ENCODE measurements around the gene PEX7.

The PEX7 gene, protein sequence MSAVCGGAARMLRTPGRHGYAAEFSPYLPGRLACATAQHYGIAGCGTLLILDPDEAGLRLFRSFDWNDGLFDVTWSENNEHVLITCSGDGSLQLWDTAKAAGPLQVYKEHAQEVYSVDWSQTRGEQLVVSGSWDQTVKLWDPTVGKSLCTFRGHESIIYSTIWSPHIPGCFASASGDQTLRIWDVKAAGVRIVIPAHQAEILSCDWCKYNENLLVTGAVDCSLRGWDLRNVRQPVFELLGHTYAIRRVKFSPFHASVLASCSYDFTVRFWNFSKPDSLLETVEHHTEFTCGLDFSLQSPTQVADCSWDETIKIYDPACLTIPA

DNA sequence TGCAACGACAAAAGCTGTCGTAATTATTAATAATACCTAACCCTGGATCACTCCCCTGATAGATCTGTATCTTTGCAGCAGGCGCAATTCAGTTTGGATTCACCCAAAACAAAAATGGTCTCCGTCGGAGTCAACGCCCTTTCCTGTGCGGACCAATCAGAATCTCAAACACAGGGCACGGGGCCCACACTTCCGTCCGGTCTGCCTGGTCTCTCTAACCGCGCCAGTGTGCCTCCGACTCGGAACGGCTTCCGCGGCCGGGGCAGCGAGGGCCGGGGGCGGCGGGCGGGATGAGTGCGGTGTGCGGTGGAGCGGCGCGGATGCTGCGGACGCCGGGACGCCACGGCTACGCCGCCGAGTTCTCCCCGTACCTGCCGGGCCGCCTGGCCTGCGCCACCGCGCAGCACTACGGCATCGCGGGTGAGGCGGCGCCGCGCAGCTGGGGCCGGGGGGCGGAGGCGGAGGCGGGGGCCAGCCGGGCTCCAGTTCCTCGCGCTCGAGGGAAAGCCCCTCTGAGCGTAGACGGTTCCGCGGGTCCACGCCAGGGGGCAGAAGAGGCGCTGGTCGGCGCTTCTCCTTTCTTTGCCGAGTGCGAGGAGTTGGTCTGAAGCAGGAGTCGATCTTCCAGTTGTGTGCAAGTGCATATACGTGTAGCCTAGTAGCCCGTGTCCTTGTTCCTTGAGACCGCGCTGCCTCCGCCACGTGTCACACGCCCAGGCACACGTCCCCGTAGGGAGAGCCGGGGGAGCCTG lies at the start of gene PEX7:
PEX7 (plus strand) TSS at position 217 of the 752 bp plus-strand sequence; CDS start at position 291, 74 bp downstream.
- intact Hi-C loops (cut with DNase I): no loop called here
- peak; percentile 86 to 97 (median 94) for DNase-seq

DNA sequence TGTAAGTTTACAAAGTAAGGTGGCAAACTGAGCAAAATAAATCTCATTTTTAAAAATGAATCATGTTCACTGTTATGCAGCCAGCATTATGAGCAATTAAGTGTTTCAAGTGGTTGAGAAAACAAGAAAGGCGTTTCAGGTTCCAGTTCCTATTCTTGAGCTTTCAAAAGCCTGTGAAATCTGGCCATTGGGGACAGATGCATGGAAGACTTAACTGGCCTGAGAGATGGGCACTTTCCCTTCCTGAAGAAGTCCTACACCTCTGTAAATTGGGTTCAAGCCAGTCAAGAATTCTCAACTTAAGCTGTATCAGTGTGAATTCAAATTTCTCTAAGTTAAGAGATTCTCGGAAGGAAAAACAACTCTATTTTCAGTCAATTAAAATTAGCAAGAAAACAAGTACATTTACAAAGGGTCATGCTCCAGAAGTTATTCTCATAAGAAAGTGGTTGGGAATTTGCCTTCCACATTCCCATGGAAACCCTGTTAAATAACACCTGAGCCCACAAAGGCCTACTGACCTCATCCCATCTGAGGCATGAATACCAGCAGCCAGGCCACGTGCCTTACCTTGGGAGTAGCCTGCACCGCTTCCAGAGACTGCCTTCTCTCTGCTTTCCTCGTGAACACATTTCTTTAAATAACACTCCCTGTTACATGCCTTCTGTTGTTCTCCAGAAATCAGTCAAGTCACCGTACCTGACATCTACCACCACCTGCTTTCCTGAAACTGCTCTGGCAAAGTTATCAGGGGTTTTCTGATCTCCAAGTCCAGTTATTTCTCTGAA lies 49.5 kb upstream of the PEX7 start:
- DNase-seq: peak in 4 of 42 donors; percentile 17 to 48 (median 44)
- intact Hi-C loops (cut with DNase I): no loop called here

DNA sequence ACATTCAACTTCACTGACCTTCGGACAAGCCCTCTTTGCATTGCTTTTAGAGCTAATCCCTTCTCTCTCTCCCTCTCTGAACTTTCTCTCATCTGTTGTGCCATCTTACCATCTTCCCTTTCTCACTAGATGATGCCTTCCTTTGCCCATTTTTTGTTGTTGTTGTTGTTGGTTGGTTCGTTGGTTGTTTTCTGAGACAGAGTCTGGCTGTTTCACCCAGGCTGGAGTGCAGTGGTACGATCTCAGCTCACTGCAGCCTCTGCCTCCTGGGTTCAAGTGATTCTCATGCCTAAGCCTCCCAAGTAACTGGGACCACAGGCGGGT lies 49.0 kb upstream of the PEX7 start:
- intact Hi-C loops (cut with DNase I): no loop called here
- DNase-seq: no peak

DNA sequence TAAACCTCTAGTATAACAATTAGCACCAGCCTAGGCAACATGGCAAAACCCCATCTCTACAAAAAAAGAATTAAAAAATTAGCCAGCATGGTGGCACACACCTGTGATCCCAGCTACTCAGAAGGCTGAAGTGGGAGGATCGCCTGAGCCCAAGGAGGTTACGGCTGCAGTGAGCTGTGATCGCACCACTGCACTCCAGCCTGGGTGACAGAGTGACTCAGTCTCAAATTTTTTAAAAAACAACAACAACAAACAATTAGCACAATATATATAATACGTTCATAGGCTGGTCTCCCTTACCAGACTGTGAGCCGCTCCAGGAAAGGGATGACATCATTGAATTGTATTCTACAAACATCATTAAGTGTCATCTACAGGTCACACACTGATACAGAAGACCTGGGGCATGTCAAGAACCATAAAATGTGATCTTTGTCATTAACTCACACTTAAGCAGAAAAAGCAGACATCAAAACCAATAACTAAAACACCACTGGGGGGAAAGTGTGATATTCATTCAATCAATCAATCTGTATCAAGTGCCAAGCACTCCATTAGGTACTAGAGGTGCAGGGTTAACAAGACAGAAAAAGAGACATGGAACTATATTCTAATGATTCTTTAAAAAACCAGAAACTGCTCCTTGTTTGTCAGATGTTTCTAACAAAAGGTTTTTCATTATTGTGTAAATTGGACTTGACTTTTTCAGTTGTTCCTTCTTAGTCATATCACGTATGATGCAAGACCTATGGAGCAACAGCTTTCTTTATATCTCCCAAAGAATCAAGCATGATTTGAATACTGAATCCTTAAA lies 48.0 kb upstream of the PEX7 start:
- DNase-seq: no peak
- intact Hi-C loops (cut with DNase I): no loop called here

DNA sequence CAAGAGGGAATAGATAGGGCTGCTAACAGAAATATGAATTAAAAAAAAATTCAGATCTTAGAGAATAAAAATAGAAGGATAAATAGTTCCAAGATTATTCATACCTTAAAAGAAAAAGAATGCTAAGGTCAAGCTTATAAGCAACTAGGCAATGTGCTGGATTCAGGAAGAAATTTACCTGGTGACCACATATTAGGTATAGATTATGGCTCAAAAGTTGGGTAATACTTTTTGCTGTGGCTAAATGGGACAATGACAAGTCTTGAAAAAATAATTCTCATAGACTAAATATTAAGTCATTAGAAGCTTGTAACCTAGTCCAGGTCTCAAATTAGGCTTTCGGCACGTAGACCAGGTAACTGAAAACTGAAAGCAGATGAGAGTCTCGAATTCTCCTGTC lies 47.3 kb upstream of the PEX7 start:
- intact Hi-C loops (cut with DNase I): no loop called here

DNA sequence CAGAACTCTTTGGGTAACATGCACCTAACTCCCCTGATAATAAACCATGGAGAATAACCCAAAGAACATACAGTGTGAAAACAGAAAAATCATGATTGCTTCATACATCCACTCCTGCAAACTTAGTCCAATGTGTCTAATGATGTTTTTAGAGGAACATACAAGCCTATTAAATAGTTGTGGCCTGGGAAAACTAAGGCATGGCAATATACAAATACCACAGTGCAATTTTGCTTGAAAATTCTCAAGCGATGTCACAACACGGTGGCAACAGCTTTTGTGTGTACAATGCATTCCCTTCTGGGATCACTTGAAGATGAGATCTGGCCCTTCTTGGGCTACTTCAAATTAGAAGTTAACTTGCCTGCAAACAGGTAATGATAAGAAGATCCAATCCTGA lies 46.8 kb upstream of the PEX7 start:
- intact Hi-C loops (cut with DNase I): no loop called here
- no peak for DNase-seq

More for the DNA sequence above, 47.3 kb upstream of the PEX7 start:
- DNase-seq: no peak

DNA sequence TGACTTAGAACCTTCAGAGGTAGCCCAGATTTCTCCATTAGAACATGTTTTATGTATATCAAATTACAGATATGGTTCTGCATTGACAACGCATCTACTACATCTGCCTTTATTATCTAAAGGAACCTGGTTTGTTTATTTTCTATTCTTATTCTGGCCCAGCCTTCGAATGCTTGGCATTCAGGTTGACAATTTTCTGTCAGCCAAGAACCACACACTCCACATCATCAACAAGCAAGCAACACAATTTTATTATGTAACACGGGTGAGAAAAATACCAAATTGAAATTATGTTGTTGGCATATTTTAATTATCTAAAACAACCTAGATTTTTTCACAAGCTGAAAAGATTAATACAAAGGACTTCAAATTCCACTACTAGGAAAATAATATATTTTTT lies 44.7 kb upstream of the PEX7 start:
- intact Hi-C loops (cut with DNase I): no loop called here
- no peak for DNase-seq

DNA sequence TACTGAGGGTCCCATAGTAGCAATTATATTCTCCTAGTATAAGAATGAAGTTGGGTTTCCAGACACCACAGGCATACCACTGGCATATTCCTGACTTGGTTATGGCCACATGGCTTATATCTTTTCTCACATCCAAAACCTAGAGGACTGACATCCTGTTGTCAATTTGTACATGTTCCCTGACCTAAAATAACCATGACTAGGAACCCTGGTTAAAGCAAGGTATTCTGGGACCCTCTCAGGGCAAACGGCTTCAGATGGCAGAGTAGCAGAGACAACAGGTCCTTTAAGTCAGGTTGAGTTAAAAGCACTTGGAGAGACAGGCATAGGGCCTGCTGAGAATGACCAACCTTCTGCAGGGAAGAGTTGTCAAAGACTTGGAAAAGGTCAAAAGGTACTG lies 42.7 kb upstream of the PEX7 start:
- intact Hi-C loops (cut with DNase I): no loop called here
- no peak for DNase-seq

DNA sequence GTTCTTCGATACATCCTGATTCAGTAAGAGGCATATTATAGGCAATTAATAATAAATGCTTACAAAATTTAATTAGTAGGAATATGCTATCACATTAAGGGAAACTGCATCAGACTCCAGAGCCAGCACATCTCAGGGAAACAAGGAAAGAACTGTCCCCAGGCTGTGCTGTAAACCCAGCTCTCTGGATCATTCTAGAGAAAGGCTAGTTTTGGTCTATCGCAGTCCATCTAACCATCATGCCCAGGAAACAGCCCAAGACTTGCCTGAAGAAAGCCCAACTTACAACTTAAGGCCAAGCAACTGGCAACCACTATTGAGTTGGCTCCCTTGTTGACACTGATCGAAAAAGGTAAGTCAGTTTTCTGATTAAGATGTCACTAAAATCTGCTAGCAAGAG lies 41.4 kb upstream of the PEX7 start:
- DNase-seq: no peak
- intact Hi-C loops (cut with DNase I): no loop called here

DNA sequence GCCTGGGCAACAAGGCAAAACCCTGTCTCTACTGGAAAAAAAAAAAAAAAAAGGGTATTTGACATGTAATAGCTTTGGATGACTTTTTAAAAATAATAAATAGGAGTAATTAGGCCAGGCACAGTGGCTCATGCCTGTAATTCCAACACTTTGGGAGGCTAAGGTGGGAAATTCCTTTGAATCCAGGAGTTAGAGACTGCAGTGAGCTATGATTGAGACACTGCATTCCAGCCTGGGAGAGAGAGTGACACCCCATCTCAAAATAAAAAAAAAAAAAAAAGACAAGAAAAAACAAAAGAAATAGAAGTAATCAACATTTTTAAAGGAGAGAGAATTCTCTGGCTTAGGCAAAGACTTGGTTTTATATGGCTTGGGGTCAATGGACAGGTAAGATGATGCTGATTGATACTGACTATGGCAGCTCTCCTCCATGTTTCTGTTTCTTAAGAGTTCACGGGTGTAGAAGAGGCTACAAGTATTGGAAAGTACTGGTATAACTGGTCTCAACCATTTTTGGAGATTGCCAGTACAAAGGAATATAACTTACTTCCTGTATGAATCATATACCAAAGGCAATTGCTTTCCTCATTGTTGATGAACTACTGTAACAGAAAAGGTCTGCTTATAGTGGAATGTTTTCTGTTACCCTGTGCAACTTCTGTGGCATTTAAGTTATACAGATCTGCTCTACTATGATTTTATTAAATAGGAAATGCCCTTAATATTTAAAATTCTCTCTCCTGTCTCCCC lies 40.2 kb upstream of the PEX7 start:
- DNase-seq: no peak
- intact Hi-C loops (cut with DNase I): no loop called here

DNA sequence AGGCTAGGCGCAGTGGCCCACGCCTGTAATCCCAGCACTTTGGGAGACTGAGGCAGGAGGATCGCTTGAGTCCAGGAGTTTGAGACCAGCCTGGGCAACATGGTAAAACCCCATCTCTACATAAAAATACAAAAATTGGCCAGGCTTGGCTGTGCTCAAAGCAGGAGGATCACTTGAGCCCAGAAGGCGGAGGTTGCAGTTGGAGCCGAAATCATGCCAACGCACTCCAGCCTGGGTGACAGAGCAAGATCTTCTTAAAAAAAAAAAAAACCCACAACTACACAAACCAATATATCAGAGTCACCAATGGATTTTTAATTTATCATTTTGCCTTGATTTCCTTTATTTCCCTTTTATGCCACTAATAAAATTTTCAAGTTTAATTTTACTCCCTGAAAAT lies 39.4 kb upstream of the PEX7 start:
- intact Hi-C loops (cut with DNase I): no loop called here
- DNase-seq: no peak

DNA sequence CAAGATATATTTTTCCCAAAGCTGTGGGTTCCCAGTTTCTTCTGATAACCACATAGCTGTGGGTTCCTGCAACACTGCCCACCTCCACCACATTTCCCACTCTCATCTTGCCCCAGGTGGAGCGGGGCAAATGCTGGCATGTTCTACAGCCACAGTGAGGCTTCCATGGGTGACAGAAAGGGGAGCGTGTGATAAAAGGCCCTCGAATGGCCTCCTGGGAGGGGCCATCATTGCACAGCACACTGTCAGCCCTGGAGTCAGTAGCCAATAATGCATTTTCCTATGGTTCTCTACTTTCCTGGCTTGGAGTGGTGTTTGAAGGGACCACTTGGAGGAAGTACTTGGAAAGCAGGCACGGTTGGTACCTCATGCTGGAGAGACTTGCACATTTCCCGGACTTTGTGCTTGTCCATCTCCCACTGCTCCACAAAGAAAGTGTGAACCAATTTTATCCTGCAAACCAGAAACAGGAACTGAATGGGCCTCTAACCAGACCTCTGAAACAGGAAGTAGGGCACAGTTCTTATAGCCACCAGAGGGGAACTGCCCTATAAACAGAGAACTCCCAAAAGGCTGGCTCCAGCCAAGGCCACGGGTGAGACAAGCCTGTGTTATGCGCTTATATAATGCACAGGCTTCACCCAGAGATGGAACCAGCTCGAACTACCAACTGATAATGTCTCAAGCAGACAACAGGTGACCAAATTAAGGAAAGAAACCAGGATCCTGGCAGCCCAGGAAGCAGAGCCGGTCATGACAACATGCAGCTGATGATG lies 38.7 kb upstream of the PEX7 start:
- DNase-seq: peak in 18 of 42 donors; percentile 12 to 58 (median 38)
- intact Hi-C loops (cut with DNase I): no loop called here

DNA sequence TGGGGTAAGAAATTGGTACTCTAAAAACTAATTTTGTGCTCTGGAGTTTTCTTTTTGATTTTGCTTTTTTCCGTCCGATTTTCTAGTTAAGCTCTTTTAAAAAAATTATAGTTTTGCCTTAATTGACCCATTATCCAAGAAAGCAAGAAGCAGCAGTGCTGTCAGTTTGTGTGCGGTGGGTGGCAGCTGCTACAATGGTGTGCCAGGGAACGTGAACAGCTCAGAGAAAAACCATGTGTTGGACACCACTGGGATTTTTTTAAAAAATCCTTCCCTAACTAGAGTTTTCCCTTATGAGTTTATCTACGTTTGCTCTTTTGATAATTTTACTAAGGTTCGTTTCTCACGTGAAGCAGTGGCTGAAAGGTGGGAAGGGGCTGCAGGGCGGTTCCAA lies 38.1 kb upstream of the PEX7 start:
- intact Hi-C loops (cut with DNase I): no loop called here
- DNase-seq: no peak

DNA sequence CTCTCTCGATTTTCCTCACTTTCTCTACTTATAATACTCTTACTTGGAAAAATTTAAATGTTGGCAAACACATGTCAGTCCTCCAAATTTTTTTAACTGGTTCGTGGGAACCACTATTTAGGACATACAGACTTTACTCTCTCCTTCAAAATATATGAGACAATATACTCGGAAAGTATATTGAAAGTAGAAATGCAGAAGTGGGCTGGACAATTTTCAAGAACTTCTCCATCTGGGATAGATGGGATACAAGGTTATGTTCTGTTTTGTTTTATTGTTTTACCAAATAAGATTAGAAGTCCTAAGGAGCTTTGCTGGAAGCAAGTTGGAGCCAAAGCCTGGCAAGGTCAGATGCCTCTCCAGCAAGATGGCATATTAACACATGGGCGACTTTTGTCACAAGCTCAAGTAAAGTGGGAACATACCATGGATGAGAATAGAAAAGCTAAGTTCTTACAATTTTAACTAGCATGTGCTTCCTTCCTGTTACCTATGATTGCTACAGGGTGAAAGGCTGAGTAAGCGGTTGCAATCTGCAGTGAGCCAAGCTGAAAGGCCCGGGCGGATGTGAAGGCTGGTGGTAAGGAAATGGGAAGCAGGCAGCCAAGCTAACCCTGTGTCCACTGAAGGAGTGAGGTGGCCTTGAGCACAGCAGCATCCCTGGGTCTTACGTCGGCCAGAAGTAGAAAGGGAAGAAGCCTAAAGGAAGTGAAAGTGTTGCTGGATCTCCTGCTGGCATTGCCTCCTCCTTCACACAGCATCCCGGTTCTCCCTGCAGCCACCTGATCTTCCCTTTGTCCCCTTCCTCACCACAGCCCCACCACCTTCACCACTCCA lies 37.3 kb upstream of the PEX7 start:
- peak in 33 of 42 donors; percentile 24 to 76 (median 45) for DNase-seq
- intact Hi-C loops (cut with DNase I): loop anchor here (5.0 kb wide), 1 partner anchor 38 kb away; no protein-coding TSS in a partner anchor

DNA sequence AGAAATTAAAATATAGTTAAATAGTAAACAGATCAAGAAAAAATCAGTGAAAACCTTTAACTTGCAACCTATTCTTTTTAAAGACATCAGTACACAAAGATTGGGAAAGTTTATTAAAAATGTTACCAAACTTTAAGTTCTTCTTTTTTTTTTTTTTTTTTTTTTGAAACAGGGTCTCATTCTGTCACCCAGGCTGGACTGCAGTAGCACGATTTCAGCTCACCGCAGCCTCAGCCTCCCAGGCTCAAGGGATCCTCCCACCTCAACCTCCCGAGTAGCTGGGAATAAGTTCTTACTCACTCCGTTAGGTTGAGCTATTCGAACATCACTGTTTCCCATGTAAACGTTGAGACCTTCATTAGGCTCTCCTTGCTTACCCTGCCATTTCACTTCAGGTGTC lies 35.7 kb upstream of the PEX7 start:
- intact Hi-C loops (cut with DNase I): loop anchor here (5.0 kb wide), 1 partner anchor 39 kb away; no protein-coding TSS in a partner anchor
- peak in 2 of 42 donors; percentile 32 to 50 for DNase-seq

DNA sequence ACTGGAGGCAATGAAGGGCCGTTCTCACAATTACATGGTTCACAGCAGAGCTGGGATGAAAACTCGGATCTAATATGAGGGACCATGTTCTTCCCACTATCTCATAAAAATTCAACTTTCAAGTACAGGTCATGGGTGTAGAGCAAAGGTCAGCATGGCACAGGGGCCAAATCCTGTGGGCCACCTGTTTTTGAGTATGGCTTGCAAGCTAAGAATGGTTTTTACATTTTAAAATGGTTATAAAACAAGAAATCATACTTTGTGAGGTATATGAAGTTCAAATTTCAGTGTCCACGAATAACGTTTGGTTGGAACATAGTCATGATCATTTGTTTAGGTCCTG lies 34.7 kb upstream of the PEX7 start:
- no peak for DNase-seq
- intact Hi-C loops (cut with DNase I): loop anchor here (5.0 kb wide), 1 partner anchor 40 kb away; no protein-coding TSS in a partner anchor

Data from head of caudate nucleus (tissue), 42 donors.